Neural progenitor cell (in vitro differentiated cells): ENCODE measurements around the gene MYH2. TPM values are rescaled to one million over a fixed set of nuclear protein-coding genes. Genes with fewer than 3 reads are reported as not detected.

ENCODE experiments used
- DNase-seq: peaks from one replicate; pipeline ENCODE4 v3.0.0-alpha.2; 2016; ENCODE audit warnings: low spot score
- H2AFZ ChIP-seq: fragments of 200-600 bp; sonication (generic); replicated peaks from 2 replicates; pipeline ENCODE4 v1.6.1; 2016; ENCODE audit warnings: antibody characterized with exemption
- H3F3A ChIP-seq: fragments of 200-600 bp; sonication (generic); 2 replicates; pipeline ENCODE4 v1.6.1; 2016; ENCODE audit warnings: antibody characterized with exemption, low read depth
- H3K27ac ChIP-seq: fragments of 200-600 bp; sonication (generic); 2 replicates; pipeline ENCODE4 v1.5.1; 2016; ENCODE audit warnings: mild to moderate bottlenecking
- H3K27me3 ChIP-seq: fragments of 200-600 bp; sonication (generic); 2 replicates; pipeline ENCODE4 v1.6.1; 2016; ENCODE audit warnings: mild to moderate bottlenecking, moderate library complexity
- H3K36me3 ChIP-seq: fragments of 200-600 bp; sonication (generic); 2 replicates; pipeline ENCODE4 v1.5.1; 2016
- H3K4me1 ChIP-seq: fragments of 200-600 bp; sonication (generic); 2 replicates; pipeline ENCODE4 v1.6.1; 2016; ENCODE audit warnings: mixed run types
- H3K4me2 ChIP-seq: fragments of 200-600 bp; sonication (generic); 2 replicates; pipeline ENCODE4 v1.6.1; 2016
- H3K4me3 ChIP-seq: fragments of 200-600 bp; sonication (generic); 2 replicates; pipeline ENCODE4 v1.5.1; 2016
- H3K79me2 ChIP-seq: fragments of 200-600 bp; sonication (generic); 2 replicates; pipeline ENCODE4 v1.6.1; 2016; ENCODE audit warnings: low read depth
- H3K9ac ChIP-seq: fragments of 200-600 bp; sonication (generic); 2 replicates; pipeline ENCODE4 v1.6.1; 2016
- H3K9me3 ChIP-seq: fragments of 200-600 bp; sonication (generic); 2 replicates; pipeline ENCODE4 v1.5.1; 2016; ENCODE audit warnings: low read depth
- H4K20me1 ChIP-seq: fragments of 200-600 bp; sonication (generic); 2 replicates; pipeline ENCODE4 v1.6.1; 2016; ENCODE audit warnings: low read depth
- H3K27ac Mint-ChIP-seq: 3 replicates; pipeline ENCODE4 v1.8.0; 2021; ENCODE audit warnings: mixed read lengths
- H3K27me3 Mint-ChIP-seq: 2 replicates; pipeline ENCODE4 v1.8.0; 2022; ENCODE audit warnings: low read depth, mild to moderate bottlenecking, inconsistent platforms, moderate library complexity, mixed read lengths; ENCODE audit not compliant: insufficient read depth
- H3K36me3 Mint-ChIP-seq: 3 replicates; pipeline ENCODE4 v1.8.0; 2021; ENCODE audit warnings: mixed read lengths
- H3K4me1 Mint-ChIP-seq: 3 replicates; pipeline ENCODE4 v1.8.0; 2021; ENCODE audit warnings: mixed read lengths
- H3K4me3 Mint-ChIP-seq: 3 replicates; pipeline ENCODE4 v1.8.0; 2021; ENCODE audit warnings: mild to moderate bottlenecking, moderate library complexity, mixed read lengths
- H3K9me3 Mint-ChIP-seq: 3 replicates; pipeline ENCODE4 v1.8.0; 2020; ENCODE audit warnings: mixed read lengths
- CTCF ChIP-seq: fragments of 200-600 bp; sonication (generic); IDR thresholded peaks from 2 replicates; pipeline ENCODE4 v1.5.1; 2017; ENCODE audit warnings: antibody characterized with exemption, mild to moderate bottlenecking
- EZH2 ChIP-seq: fragments of 200-600 bp; sonication (generic); IDR thresholded peaks from 2 replicates; pipeline ENCODE4 v1.6.1; 2017; ENCODE audit warnings: antibody characterized with exemption, mild to moderate bottlenecking, moderate library complexity
- EZH2phosphoT487 ChIP-seq: fragments of 200-600 bp; sonication (generic); IDR thresholded peaks from 2 replicates; pipeline ENCODE4 v1.6.1; 2017; ENCODE audit warnings: antibody characterized with exemption
- total RNA-seq: library from RNA; depleted of rRNA; stranded (reverse); fragments of >200 nt; gene quantifications from 2 replicates; pipeline ENCODE4 v1.2.3, GENCODE V29; 2015; ENCODE audit warnings: low replicate concordance

Gene MYH2
- total RNA-seq, 1 donor from 2014 or later = 0.19 TPM

GRCh38 chr17:10563991-10564660 lies 14.7 kb upstream of the MYH2 start:
- H3K36me3 Mint-ChIP-seq = no peaks in the 10 kb centered on the region
- DNase-seq = no peak

GRCh38 chr17:10558049-10558448 lies 8.6 kb upstream of the MYH2 start:
- H3K27me3 Mint-ChIP-seq = no peaks in the 10 kb centered on the region
- no peak overlapping the region for H2AFZ ChIP-seq
- DNase-seq = no peak
- H3K9ac ChIP-seq = no peak overlapping the region
- H3K27me3 ChIP-seq = no peaks in the 10 kb centered on the region
- H3K79me2 ChIP-seq = no peaks in the 10 kb centered on the region
- TF ChIP-seq EZH2phosphoT487 (no peak), CTCF (no peak), EZH2 (no peak)
- no peaks in the 10 kb centered on the region for H4K20me1 ChIP-seq
- H3K36me3 ChIP-seq = no peaks in the 10 kb centered on the region
- H3K9me3 ChIP-seq = no peaks in the 10 kb centered on the region
- H3K4me3 ChIP-seq = no peak overlapping the region
- H3K27ac Mint-ChIP-seq = no peak overlapping the region
- no peaks in the 10 kb centered on the region for H3F3A ChIP-seq
- H3K9me3 Mint-ChIP-seq = no peaks in the 10 kb centered on the region
- no peak overlapping the region for H3K4me2 ChIP-seq
- no peak overlapping the region for H3K4me3 Mint-ChIP-seq
- H3K4me1 ChIP-seq = no peaks in the 10 kb centered on the region
- H3K36me3 Mint-ChIP-seq = no peaks in the 10 kb centered on the region
- H3K4me1 Mint-ChIP-seq = no peaks in the 10 kb centered on the region
- H3K27ac ChIP-seq = no peak overlapping the region

More at GRCh38 chr17:10563991-10564660, 14.7 kb upstream of the MYH2 start:
- Mint-ChIP-seq H3K27me3 (no peaks in the 10 kb centered on the region), H3K4me3 (no peak overlapping the region), H3K4me1 (no peaks in the 10 kb centered on the region), H3K27ac (no peak overlapping the region), H3K9me3 (no peaks in the 10 kb centered on the region)
- H3K79me2 ChIP-seq = no peaks in the 10 kb centered on the region
- H4K20me1 ChIP-seq = no peaks in the 10 kb centered on the region
- no peak overlapping the region for H3K9ac ChIP-seq
- H3K27me3 ChIP-seq = no peaks in the 10 kb centered on the region
- H2AFZ ChIP-seq = no peak overlapping the region
- no peaks in the 10 kb centered on the region for H3K4me1 ChIP-seq
- no peaks in the 10 kb centered on the region for H3K36me3 ChIP-seq
- no peak overlapping the region for H3K27ac ChIP-seq
- no peaks in the 10 kb centered on the region for H3F3A ChIP-seq
- no peak overlapping the region for H3K4me2 ChIP-seq
- H3K4me3 ChIP-seq = no peak overlapping the region
- no peaks in the 10 kb centered on the region for H3K9me3 ChIP-seq
- TF ChIP-seq EZH2 (no peak), EZH2phosphoT487 (no peak), CTCF (no peak)

DNA sequence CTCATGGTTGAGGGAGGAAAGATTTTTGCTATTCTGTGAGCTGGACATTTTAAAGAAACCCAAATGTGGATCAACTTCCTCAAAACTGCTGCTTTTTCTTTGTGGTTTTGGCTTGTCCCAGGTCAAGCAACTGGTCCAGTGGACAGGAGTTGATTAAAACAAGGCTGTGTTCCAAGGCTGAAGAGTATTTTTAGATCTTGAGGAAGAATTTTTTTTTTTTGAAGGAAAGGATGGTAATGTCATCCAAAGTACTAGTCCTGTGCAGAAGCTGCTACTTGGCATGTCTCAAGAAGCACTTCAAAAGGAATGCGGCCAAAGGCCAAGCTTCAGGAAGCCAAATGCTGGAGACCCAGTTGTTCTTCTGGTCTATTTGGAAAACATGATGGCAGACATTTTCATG lies 8.0 kb upstream of the MYH2 start:
- no peak overlapping the region for H3K27ac Mint-ChIP-seq
- Histone ChIP-seq H3K9ac (no peak overlapping the region), H3F3A (no peaks in the 10 kb centered on the region), H3K79me2 (no peaks in the 10 kb centered on the region), H3K27me3 (no peaks in the 10 kb centered on the region), H3K36me3 (no peaks in the 10 kb centered on the region), H4K20me1 (no peaks in the 10 kb centered on the region), H3K4me2 (no peak overlapping the region), H3K4me3 (no peak overlapping the region), H3K4me1 (peaks cover 4% of the 10 kb centered on the region), H3K27ac (no peak overlapping the region), H3K9me3 (no peaks in the 10 kb centered on the region), H2AFZ (no peak overlapping the region)
- no peaks in the 10 kb centered on the region for H3K9me3 Mint-ChIP-seq
- no peak for DNase-seq
- no peak overlapping the region for H3K4me3 Mint-ChIP-seq
- TF ChIP-seq EZH2 = no peak
- no peak for TF ChIP-seq CTCF
- TF ChIP-seq EZH2phosphoT487 = no peak
- H3K36me3 Mint-ChIP-seq = no peaks in the 10 kb centered on the region
- no peaks in the 10 kb centered on the region for H3K4me1 Mint-ChIP-seq
- no peaks in the 10 kb centered on the region for H3K27me3 Mint-ChIP-seq
